Left ventricle myocardium inferior (tissue), 1 donor: ENCODE results near the gene TAS2R60. TPM values are rescaled to one million over a fixed set of nuclear protein-coding genes. Genes with fewer than 3 reads are reported as not detected.

Experiments
- DNase-seq: peaks from one replicate; pipeline ENCODE4 v3.0.0-alpha.2; 2020
- H3K27ac ChIP-seq: fragments of 200-600 bp; replicated peaks from 2 replicates; pipeline ENCODE4 v1.8.0; 2021
- H3K27me3 ChIP-seq: fragments of 200-600 bp; 2 replicates; pipeline ENCODE4 v1.8.0; 2021; ENCODE audit warnings: low read depth
- H3K36me3 ChIP-seq: fragments of 200-600 bp; 2 replicates; pipeline ENCODE4 v1.8.0; 2021
- H3K4me1 ChIP-seq: fragments of 200-600 bp; 2 replicates; pipeline ENCODE4 v1.8.0; 2021
- H3K4me3 ChIP-seq: fragments of 200-600 bp; 2 replicates; pipeline ENCODE4 v1.8.0; 2021; ENCODE audit warnings: mild to moderate bottlenecking, moderate library complexity
- H3K9me3 ChIP-seq: fragments of 200-600 bp; replicated peaks from 2 replicates; pipeline ENCODE4 v1.8.0; 2021
- CTCF ChIP-seq: fragments of 200-600 bp; IDR thresholded peaks from 2 replicates; pipeline ENCODE4 v1.8.0; 2021; ENCODE audit warnings: antibody characterized with exemption, mild to moderate bottlenecking, borderline replicate concordance
- intact Hi-C: fragments of 100-400 bp; cut with micrococcal nuclease; formaldehyde crosslinking; loops from one replicate; pipeline ENCODE4 v1.11.0; 2022
- total RNA-seq: library from RNA; stranded (reverse); fragmentation: NEBNext Ultra II Directional; extraction: Animal tissue kit (Norgen Biotek cat#: 25700); gene quantifications from one replicate; pipeline ENCODE4 v1.2.1, GENCODE V29; 2021
- donor health status: DM: no; HTN: yes; CAD: no; lungs with severe emphysema.

Gene TAS2R60
- total RNA-seq, 1 donor from 2014 or later: not detected

GRCh38 chr7:143434660-143435059 is 8.6 kb upstream of the TAS2R60 start:
- Histone ChIP-seq H3K27me3 (no peaks in the 10 kb centered on the region), H3K36me3 (no peaks in the 10 kb centered on the region), H3K4me3 (no peak overlapping the region), H3K27ac (no peak overlapping the region), H3K4me1 (no peaks in the 10 kb centered on the region), H3K9me3 (no peaks in the 10 kb centered on the region)
- peak; percentile 58 for DNase-seq
- intact Hi-C loops: no loop called here
- TF ChIP-seq CTCF: no peak

DNA sequence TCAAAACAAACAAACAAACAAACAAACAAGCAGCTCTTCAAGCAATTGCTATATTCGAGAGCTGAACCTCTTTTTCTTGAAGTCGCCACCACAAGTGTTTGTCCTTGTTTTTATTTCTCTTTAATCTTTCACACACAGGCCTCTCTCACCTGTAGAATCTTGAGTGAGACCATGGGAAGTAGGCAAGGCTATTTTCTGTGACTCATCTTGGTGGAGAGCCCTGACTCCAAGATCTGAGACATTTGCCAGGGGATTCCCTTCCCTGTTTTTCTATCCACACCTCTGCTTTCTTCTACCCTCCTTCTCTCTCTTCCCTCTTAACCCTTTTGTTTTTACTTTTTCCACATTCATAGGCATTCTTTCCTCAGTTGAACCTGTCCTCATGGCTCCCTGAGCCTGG is 8.0 kb upstream of the TAS2R60 start:
- TF ChIP-seq CTCF: no peak
- DNase-seq: no peak
- no peaks in the 10 kb centered on the region for H3K27me3 ChIP-seq
- intact Hi-C loops: no loop called here
- no peaks in the 10 kb centered on the region for H3K36me3 ChIP-seq
- H3K27ac ChIP-seq: no peak overlapping the region
- no peaks in the 10 kb centered on the region for H3K9me3 ChIP-seq
- no peak overlapping the region for H3K4me3 ChIP-seq
- no peaks in the 10 kb centered on the region for H3K4me1 ChIP-seq

GRCh38 chr7:143436325-143436946 is 6.8 kb upstream of the TAS2R60 start:
- no peak for TF ChIP-seq CTCF
- H3K4me3 ChIP-seq: no peak overlapping the region
- intact Hi-C loops: no loop called here
- H3K4me1 ChIP-seq: no peaks in the 10 kb centered on the region
- DNase-seq: no peak
- H3K27ac ChIP-seq: no peak overlapping the region
- H3K27me3 ChIP-seq: no peaks in the 10 kb centered on the region
- H3K36me3 ChIP-seq: no peaks in the 10 kb centered on the region
- H3K9me3 ChIP-seq: no peaks in the 10 kb centered on the region

DNA sequence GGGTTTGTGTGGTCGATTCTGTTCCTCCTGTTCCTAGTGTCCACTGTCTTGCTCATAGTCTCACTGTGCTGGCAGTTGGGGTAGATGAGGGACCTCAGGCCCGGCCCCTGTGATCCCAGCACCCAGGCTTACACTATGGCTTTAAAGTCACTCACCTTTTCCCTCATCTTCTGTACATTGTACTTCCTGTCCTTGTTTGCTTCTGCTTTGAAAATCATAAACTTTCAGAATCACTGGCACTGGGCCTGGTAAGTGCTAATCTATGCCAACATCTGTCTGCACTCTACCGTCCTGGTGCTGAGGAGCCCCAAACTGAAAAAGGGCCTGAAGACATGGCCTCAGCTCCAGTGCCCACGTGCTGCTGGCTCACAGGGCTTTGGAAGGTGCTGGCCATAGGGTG is 5.7 kb upstream of the TAS2R60 start:
- H3K9me3 ChIP-seq: no peaks in the 10 kb centered on the region
- TF ChIP-seq CTCF: no peak

DNA sequence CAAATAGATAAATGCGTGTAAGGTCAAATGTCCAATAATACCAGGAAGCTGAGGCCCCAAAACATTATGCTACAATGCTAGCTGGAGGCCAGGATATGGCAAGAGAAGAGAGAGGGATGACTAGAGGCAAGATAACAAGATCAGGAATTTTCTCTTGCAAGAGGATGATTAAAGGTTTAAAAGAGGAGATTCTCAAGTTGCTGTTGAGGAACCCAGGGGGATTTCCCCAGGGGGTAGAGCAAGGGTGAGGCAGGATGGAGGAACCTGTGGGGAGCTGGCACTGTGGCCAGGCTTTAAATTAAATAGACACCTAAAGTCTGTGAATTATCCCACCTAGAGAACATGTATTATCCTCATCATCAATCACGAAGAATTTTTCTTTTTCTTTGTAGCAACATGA is 3.4 kb upstream of the TAS2R60 start:
- no peak for DNase-seq
- no peak for TF ChIP-seq CTCF
- H3K4me3 ChIP-seq: no peak overlapping the region
- H3K27ac ChIP-seq: no peak overlapping the region
- intact Hi-C loops: no loop called here
- no peaks in the 10 kb centered on the region for H3K4me1 ChIP-seq
- H3K36me3 ChIP-seq: no peaks in the 10 kb centered on the region
- no peaks in the 10 kb centered on the region for H3K9me3 ChIP-seq
- no peaks in the 10 kb centered on the region for H3K27me3 ChIP-seq

More for the DNA sequence above, 5.7 kb upstream of the TAS2R60 start:
- H3K27me3 ChIP-seq: no peaks in the 10 kb centered on the region
- no peaks in the 10 kb centered on the region for H3K4me1 ChIP-seq
- H3K27ac ChIP-seq: no peak overlapping the region
- H3K36me3 ChIP-seq: no peaks in the 10 kb centered on the region
- no peak overlapping the region for H3K4me3 ChIP-seq
- no peak for DNase-seq
- intact Hi-C loops: no loop called here
